RWPE2 (cell line): ENCODE measurements around the gene OR10K2.
"Not testable (repeated sequence)": the region's sequence is repeated elsewhere in the genome, so short reads cannot be mapped to it uniquely, and the experiment has no call there.

Experiments
- ATAC-seq: fragments of 200-7000 bp; cut with Tn5 transposase; 3 replicates; pipeline ENCODE4 v1.9.1; 2021; ENCODE audit warnings: low read depth
- DNase-seq: peaks from one replicate; pipeline ENCODE4 v3.0.0-alpha.2; 2020; ENCODE audit warnings: low spot score
- H3K27ac ChIP-seq: fragments of 450-650 bp; 2 replicates; pipeline ENCODE4 v1.5.1; 2017; ENCODE audit warnings: mild to moderate bottlenecking; ENCODE audit not compliant: poor library complexity, severe bottlenecking
- H3K27me3 ChIP-seq: fragments of 250-450 bp; sonication (Bioruptor Pico); 2 replicates; pipeline ENCODE4 v1.5.1; 2021; ENCODE audit warnings: mild to moderate bottlenecking, moderate library complexity; ENCODE audit not compliant: insufficient read depth, poor library complexity, severe bottlenecking
- H3K36me3 ChIP-seq: fragments of 250-450 bp; sonication (Bioruptor Pico); 2 replicates; pipeline ENCODE4 v1.5.1; 2020; ENCODE audit warnings: low read depth, mild to moderate bottlenecking, moderate library complexity
- H3K4me1 ChIP-seq: fragments of 250-450 bp; sonication (Bioruptor Pico); 2 replicates; pipeline ENCODE4 v1.5.1; 2021; ENCODE audit warnings: mild to moderate bottlenecking, moderate library complexity; ENCODE audit not compliant: insufficient read depth, poor library complexity, severe bottlenecking
- H3K4me3 ChIP-seq: fragments of 250-450 bp; sonication (Bioruptor Pico); 2 replicates; pipeline ENCODE4 v1.5.1; 2021; ENCODE audit warnings: mild to moderate bottlenecking, moderate library complexity; ENCODE audit not compliant: severe bottlenecking
- H3K9me3 ChIP-seq: fragments of 250-450 bp; sonication (Bioruptor Pico); 2 replicates; pipeline ENCODE4 v1.5.1; 2021; ENCODE audit warnings: mild to moderate bottlenecking, moderate library complexity; ENCODE audit not compliant: severe bottlenecking
- CTCF ChIP-seq: fragments of 450-650 bp; IDR thresholded peaks from one replicate; pipeline ENCODE4 v1.5.1; 2017; ENCODE audit warnings: mild to moderate bottlenecking, moderate library complexity; ENCODE audit not compliant: poor library complexity, severe bottlenecking

Gene OR10K2

GRCh38 chr1:158390331-158390730 is 35.7 kb downstream of the OR10K2 start:
- DNase-seq (no peak), ATAC-seq (no peak)
- peaks cover 2% of the 10 kb centered on the region for H3K9me3 ChIP-seq
- no peaks in the 10 kb centered on the region for H3K36me3 ChIP-seq
- H3K27ac ChIP-seq, result no peak overlapping the region
- H3K4me1 ChIP-seq, result no peaks in the 10 kb centered on the region
- no peak for TF ChIP-seq CTCF
- no peaks in the 10 kb centered on the region for H3K27me3 ChIP-seq
- no peak overlapping the region for H3K4me3 ChIP-seq

- no peak for DNase-seq
- no peak for TF ChIP-seq CTCF
- H3K27ac ChIP-seq, result no peak overlapping the region
- no peak overlapping the region for H3K4me3 ChIP-seq
- ATAC-seq, result no peak
- peaks cover 4% of the 10 kb centered on the region for H3K27me3 ChIP-seq
- H3K9me3 ChIP-seq, result no peaks in the 10 kb centered on the region
- H3K4me1 ChIP-seq, result no peaks in the 10 kb centered on the region
- H3K36me3 ChIP-seq, result no peaks in the 10 kb centered on the region
Measured at GRCh38 chr1:158374860-158375259, 51.2 kb downstream of the OR10K2 start.

- not testable (repeated sequence) for H3K36me3 ChIP-seq, ATAC-seq, DNase-seq, H3K4me1 ChIP-seq, H3K9me3 ChIP-seq, H3K27ac ChIP-seq, H3K4me3 ChIP-seq, H3K27me3 ChIP-seq
Measured at GRCh38 chr1:158374101-158374500, 51.9 kb downstream of the OR10K2 start.

GRCh38 chr1:158371188-158371953 is 54.7 kb downstream of the OR10K2 start:
- no peak for ATAC-seq
- Histone ChIP-seq H3K9me3 (no peaks in the 10 kb centered on the region), H3K4me3 (no peak overlapping the region), H3K36me3 (no peaks in the 10 kb centered on the region), H3K4me1 (no peaks in the 10 kb centered on the region), H3K27me3 (no peaks in the 10 kb centered on the region), H3K27ac (no peak overlapping the region)
- TF ChIP-seq CTCF, result no peak
- DNase-seq, result no peak
